KOPT-K1 (cell line): ENCODE measurements around the gene TPCN1.
"Not testable (repeated sequence)": the region's sequence is repeated elsewhere in the genome, so short reads cannot be mapped to it uniquely, and the experiment has no call there.

Experiments used
- H3K27ac ChIP-seq: fragments of 200-600 bp; sonication (generic); 2 replicates; pipeline ENCODE4 v1.5.1; 2016; ENCODE audit warnings: antibody characterized with exemption, mild to moderate bottlenecking, low read depth, low read length; ENCODE audit not compliant: poor library complexity, severe bottlenecking
- H3K36me3 ChIP-seq: fragments of 200-600 bp; sonication (generic); 2 replicates; pipeline ENCODE4 v1.5.1; 2017; ENCODE audit warnings: antibody characterized with exemption, mild to moderate bottlenecking, low read length, moderate library complexity; ENCODE audit not compliant: insufficient read depth
- H3K9me3 ChIP-seq: fragments of 200-600 bp; sonication (generic); 2 replicates; pipeline ENCODE4 v1.5.1; 2017; ENCODE audit warnings: antibody characterized with exemption, low read length, mild to moderate bottlenecking; ENCODE audit not compliant: insufficient read depth, poor library complexity, severe bottlenecking

Gene TPCN1

DNA sequence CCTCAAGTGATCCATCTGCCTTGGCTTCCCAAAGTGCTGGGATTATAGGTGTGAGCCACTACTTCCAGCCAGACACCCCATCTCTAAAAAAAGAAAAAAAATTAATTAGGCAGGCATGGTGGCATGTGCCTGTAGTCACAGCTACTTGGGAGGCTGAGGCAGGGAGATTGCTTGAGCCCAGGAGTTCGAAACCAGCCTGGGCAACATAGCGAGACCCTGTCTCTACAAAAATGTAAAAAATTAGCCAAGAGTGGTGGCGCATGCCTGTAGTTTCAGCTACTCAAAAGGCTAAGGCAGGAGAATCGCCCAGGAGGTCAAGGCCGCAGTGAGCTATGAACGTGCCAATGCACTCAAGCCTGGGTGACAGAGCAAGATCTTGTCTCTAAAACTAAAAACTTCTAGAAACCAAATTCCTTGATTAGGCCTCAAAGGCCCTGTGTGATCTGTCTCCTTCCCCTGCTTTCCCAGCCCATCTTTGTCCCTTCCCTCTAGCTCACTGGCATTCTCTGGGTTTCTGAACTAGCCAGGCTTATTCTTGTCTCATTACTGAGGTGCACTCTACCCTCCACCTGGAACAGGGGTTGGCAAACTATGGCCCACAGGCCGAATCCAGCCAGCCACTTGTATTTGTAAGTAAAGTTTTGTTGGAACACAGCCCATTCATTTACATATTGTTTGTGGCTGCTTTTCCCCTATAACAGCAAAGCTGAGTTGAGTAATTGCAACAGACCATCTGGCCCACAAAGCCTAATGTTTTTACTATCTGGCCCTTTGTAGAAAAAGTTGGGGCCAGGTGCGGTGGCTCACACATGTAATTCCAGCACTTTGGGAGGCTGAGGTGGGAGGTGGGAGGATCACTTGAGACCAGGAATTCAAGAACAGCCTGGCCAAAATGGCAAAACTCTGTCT, 17.2 kb upstream of the TPCN1 start:
- Histone ChIP-seq H3K36me3 (no peaks in the 10 kb centered on the region), H3K9me3 (no peaks in the 10 kb centered on the region), H3K27ac (no peak overlapping the region)

DNA sequence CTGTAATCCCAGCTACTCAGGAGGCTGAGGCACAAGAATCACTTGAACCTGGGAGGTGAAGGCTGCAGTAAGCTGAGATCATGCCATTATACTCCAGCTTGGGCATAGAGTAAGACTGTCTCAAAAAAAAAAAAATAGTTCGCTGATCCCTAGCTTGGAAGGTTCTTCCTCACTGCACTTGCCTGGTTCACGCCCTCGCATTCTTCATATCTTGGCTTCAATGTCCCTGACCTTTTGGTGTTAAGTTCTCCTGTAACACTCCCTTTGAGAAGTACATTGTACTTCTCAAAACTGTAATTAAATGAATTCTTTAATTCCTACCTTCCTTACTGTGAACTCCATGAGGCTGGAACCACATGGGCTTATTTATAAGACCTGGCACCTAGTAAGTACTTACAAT, 16.5 kb upstream of the TPCN1 start:
- H3K27ac ChIP-seq = no peak overlapping the region
- H3K36me3 ChIP-seq = no peaks in the 10 kb centered on the region
- no peaks in the 10 kb centered on the region for H3K9me3 ChIP-seq

- H3K36me3 ChIP-seq, H3K27ac ChIP-seq, H3K9me3 ChIP-seq: not testable (repeated sequence)
These were observed 14.5 kb upstream of the TPCN1 start for GRCh38 chr12:113206802-113207201.

GRCh38 chr12:113207613-113208040, 13.6 kb upstream of the TPCN1 start:
- no peaks in the 10 kb centered on the region for H3K36me3 ChIP-seq
- peak overlapping the region; percentile 43 for H3K27ac ChIP-seq
- no peaks in the 10 kb centered on the region for H3K9me3 ChIP-seq

GRCh38 chr12:113208041-113208934, 13.0 kb upstream of the TPCN1 start:
- H3K27ac ChIP-seq = peak overlapping the region; percentile 43
- no peaks in the 10 kb centered on the region for H3K9me3 ChIP-seq
- no peaks in the 10 kb centered on the region for H3K36me3 ChIP-seq

DNA sequence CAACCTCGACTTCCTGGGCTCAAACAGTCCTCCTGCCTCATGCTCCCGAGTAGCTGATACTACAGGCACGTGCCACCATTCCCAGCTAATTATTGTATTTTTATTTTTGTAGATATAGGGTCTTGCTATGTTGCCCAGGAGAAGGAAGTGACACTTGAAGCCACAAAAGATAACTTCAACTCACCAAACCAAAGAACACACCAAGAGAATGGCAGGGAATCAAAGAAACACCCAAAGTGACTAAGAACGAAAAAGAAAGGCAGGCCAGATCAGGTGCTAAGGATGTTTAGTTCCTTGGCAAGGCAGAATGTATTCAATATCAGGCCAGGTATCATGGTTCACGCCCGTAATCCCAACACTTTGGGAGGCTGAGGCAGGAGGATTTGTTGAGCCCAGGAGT, 10.1 kb upstream of the TPCN1 start:
- Histone ChIP-seq H3K27ac (no peak overlapping the region), H3K36me3 (no peaks in the 10 kb centered on the region), H3K9me3 (no peaks in the 10 kb centered on the region)

DNA sequence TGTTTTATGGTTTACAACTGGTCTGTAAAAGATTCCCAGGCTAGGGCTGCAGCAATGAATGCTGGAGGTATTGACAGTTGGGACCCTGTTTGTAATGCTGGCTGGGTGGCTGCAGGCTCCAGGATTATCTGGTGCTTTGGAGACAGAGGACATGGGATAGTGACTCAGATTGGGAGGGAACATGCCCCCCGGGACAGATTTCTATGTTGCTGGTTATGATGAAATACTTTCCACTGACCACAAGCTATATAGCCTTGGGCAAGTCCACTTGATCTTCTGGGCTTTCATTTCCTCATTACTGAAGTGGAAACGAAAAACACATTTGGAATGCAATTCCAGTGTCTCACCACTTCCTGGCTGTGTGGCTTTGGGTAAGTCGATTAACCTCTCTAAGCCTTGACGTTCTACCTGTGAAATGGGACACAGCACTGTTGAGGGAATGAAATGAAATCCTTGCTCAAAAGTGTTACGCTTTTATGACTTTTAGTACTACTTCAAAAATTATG, 6.3 kb upstream of the TPCN1 start:
- Histone ChIP-seq H3K9me3 (no peaks in the 10 kb centered on the region), H3K36me3 (no peaks in the 10 kb centered on the region), H3K27ac (no peak overlapping the region)

- Histone ChIP-seq H3K27ac (no peak overlapping the region), H3K9me3 (no peaks in the 10 kb centered on the region), H3K36me3 (no peaks in the 10 kb centered on the region)
These were observed 5.2 kb upstream of the TPCN1 start for GRCh38 chr12:113216027-113216426.

GRCh38 chr12:113220593-113221180, 577 bp upstream of the TPCN1 start:
- no peaks in the 10 kb centered on the region for H3K36me3 ChIP-seq
- H3K27ac ChIP-seq = peak overlapping the region; percentile 34
- no peaks in the 10 kb centered on the region for H3K9me3 ChIP-seq

DNA sequence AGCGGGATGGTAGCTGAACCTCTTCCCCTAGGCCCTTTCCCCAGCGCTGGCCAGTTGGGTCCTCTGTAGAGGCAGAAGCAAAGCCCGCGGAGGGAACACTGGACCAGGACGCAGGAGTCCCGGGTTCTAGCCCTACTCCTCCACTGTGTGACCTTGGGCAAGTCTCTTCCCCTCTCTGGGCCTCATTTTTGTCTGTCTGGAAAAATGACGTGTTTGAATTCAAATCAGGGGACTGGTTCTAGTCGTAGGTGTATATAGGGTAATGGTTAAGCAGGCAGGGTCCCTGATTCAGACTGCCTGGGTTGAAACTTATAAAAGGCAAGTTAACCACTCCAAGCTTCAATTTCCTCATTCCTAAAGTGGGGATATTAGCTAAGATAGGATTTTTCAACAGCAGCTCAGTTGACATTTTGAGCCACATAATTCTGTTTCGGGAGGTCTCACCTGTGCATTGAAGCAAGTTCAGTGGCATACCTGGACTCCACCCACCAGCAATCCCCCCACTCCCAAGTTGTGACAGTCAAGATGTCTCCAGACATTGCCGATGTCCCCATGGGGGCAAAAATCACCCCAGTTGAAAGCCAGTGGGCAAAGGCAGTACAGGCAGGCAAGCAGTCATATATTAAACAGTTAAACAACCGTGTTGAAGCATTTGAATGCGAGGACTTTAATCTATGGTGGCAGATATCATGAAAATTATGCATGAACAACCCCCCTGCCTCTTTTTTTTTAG, 899 bp downstream of the TPCN1 start:
- peak overlapping the region; percentile 56 for H3K27ac ChIP-seq
- no peaks in the 10 kb centered on the region for H3K36me3 ChIP-seq

GRCh38 chr12:113222730-113223531, 1.7 kb downstream of the TPCN1 start:
- Histone ChIP-seq H3K36me3 (peaks cover 5% of the 10 kb centered on the region; the same call in 1 of the 2 replicates), H3K9me3 (no peaks in the 10 kb centered on the region), H3K27ac (peak overlapping the region; percentile 30)

More for the DNA sequence above, 899 bp downstream of the TPCN1 start:
- H3K9me3 ChIP-seq = no peaks in the 10 kb centered on the region

DNA sequence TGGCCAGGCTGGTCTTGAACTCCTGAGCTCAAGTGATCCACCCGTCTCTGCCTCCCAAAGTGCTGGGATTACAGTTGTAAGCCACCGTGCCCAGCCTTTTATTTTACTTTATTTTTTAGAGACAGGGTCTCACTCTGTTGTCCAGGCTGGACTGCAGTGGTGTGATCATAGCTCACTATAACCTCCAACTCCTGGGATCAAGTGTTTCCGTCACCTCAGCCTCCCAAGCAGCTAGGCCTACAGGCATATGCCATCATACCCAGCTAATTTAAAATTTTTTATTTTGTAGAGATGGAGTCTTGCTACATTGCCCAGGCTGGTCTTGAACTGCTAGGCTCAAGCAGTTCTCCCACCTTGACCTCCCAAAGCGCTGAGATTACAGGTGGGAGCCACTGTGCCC, 3.7 kb downstream of the TPCN1 start:
- no peaks in the 10 kb centered on the region for H3K9me3 ChIP-seq
- peaks cover 11% of the 10 kb centered on the region; the same call in 1 of the 2 replicates for H3K36me3 ChIP-seq
- H3K27ac ChIP-seq = no peak overlapping the region

- Histone ChIP-seq H3K27ac (no peak overlapping the region), H3K9me3 (no peaks in the 10 kb centered on the region), H3K36me3 (peaks cover 27% of the 10 kb centered on the region)
These were observed 5.7 kb downstream of the TPCN1 start for GRCh38 chr12:113226696-113227568.
